Activated naive CD8-positive, alpha-beta T cell (primary cell): ENCODE measurements around the gene LDB3.

Experiments used
- H3K27ac Mint-ChIP-seq: one replicate; pipeline ENCODE4 v1.8.0; 2021; ENCODE audit warnings: mixed read lengths
- H3K27me3 Mint-ChIP-seq: one replicate; pipeline ENCODE4 v1.8.0; 2021; ENCODE audit warnings: mixed read lengths
- H3K36me3 Mint-ChIP-seq: one replicate; pipeline ENCODE4 v1.8.0; 2021; ENCODE audit warnings: mixed read lengths
- H3K4me1 Mint-ChIP-seq: one replicate; pipeline ENCODE4 v1.8.0; 2021; ENCODE audit warnings: low read depth, mixed read lengths
- H3K4me3 Mint-ChIP-seq: one replicate; pipeline ENCODE4 v1.8.0; 2021; ENCODE audit warnings: mild to moderate bottlenecking, mixed read lengths
- H3K9me3 Mint-ChIP-seq: one replicate; pipeline ENCODE4 v1.8.0; 2021; ENCODE audit warnings: low read depth, mixed read lengths

The LDB3 gene

DNA sequence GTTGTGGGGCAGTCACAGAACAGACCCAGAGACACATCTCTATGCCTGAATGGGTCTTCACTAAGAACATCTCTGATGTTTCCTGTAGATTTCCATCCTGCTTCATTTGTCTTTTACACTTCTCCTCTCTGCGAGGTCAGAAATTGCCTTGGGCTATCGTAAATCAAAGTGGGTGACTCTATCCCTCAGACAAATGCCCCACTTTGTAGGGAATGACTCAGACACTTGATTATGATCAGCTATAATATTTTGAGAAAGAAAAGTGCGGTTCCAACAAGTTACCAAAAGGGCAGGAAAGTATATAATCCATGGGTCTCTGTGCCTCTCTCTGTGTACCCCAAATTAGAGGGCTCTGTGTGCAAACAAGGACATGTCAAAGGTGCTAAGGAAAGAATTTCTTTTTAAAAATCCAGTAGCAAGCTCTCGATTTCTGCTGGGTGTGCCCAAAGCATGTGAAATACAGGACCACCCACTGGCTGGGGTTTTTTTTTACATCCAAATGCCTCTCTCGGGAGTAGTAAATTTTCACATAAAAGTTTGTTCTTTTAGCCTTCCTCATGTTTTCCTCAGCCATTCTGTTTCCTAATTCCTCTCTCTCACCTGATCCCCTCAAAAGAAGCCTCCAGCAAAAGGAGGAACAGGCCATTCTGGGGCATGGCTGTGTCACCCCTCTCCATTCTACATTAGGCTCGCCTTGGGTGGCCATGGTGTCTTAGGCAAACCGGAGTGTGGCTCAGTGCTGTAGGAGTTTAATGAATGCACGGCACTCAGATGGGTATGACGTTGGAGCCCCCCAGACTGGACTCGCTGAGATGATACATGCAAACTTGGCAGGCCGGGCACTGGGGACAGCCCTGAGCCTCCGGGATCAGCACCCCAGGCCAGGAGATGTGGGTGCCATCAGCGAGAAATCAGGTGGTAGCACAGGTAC lies 20.3 kb upstream of the LDB3 start:
- Mint-ChIP-seq H3K27me3 (no peaks in the 10 kb centered on the region), H3K27ac (no peak overlapping the region), H3K9me3 (no peaks in the 10 kb centered on the region), H3K4me3 (no peak overlapping the region), H3K4me1 (no peaks in the 10 kb centered on the region), H3K36me3 (no peaks in the 10 kb centered on the region)

DNA sequence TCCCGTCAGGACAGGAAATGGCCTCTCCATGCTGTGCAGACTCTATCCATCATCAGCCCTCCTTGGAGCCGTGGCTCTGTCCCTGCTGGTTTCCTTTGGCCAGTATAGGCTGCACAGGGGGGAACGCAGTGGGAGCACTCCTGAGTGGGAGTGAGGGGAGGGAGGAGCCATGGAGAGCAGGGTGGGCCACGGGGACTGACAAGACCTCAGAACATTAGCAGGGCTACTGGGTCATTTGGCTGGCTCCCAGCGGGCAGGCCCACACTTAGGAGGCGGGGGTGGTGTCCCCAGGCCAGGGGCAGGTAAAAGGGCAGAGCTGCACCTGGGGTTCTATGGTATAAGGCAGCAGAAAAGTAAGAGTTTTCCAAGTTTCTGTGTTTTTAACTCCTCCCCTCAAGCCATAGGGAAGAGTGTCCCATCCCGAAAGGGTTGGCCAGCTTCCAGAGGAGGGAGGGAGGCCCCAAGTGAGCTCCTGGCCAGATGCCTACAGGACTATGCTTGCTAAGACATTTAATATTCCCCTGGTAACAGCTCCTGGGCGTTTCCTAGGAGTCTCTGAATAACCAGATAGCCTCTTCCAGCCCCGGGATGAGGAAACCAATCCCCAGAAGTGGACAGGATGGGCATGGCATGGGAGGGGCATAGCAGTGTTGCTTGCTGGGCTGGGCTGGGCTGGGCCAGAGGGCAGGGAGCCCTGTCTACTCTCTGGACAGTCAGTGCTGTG lies 19.4 kb upstream of the LDB3 start:
- Mint-ChIP-seq H3K4me1 (no peaks in the 10 kb centered on the region), H3K4me3 (no peak overlapping the region), H3K9me3 (no peaks in the 10 kb centered on the region), H3K27ac (no peak overlapping the region), H3K27me3 (no peaks in the 10 kb centered on the region), H3K36me3 (no peaks in the 10 kb centered on the region)

DNA sequence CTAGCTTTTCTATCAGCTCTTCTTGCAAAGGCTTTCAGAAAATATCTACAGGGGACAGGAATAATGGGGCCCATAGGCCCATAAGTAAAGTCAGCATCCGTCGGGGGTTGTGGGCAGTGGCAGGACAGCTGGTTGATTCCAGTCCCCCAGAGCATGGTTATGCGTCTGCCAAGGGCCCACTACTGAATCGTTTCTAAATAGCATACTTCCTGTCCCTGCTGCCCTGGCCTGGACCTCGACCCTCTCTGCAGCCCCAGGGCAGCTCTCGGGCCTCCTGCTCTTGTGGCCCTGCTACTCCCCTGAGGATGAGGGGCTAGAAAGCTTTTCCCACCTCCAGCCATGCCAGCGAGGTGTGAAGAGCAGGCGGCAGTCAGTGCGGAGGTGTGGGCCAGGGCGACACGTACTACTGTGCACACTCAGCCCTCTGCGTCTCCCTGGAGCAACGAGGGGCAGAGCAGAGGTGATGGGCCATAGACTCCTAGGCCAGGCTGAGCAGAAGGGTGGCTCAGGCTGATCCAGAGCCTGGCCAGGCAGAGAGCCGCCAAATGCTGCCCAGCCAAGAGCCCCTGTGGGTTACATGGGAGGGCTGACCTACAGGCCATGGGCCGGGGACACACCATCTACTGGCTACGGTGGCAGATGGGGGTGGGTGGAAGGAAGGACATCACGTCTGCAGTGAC lies 18.7 kb upstream of the LDB3 start:
- Mint-ChIP-seq H3K36me3 (no peaks in the 10 kb centered on the region), H3K27me3 (no peaks in the 10 kb centered on the region), H3K9me3 (no peaks in the 10 kb centered on the region), H3K27ac (no peak overlapping the region), H3K4me1 (no peaks in the 10 kb centered on the region), H3K4me3 (no peak overlapping the region)

DNA sequence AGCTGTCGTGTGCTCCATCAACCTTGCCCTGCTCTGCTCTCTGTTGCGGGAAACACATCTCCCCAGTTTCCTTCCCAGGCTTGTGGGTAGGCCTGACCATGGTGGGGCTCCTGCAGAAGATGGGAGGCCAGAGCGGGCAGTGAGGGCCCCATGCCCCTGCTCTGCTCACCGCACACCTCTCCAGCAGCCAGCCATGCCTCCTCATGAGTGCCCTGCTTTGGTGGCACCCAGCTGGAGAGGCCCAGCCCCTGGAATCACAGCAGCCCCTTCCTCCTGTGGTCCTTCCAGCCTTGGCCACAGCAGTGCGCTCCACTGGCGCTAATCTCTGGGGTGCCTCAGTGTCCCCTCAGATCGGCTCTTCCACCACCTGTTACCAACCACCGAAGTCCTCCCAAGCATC lies 18.2 kb upstream of the LDB3 start:
- Mint-ChIP-seq H3K4me1 (no peaks in the 10 kb centered on the region), H3K27ac (no peak overlapping the region), H3K9me3 (no peaks in the 10 kb centered on the region), H3K4me3 (no peak overlapping the region), H3K27me3 (no peaks in the 10 kb centered on the region), H3K36me3 (no peaks in the 10 kb centered on the region)

DNA sequence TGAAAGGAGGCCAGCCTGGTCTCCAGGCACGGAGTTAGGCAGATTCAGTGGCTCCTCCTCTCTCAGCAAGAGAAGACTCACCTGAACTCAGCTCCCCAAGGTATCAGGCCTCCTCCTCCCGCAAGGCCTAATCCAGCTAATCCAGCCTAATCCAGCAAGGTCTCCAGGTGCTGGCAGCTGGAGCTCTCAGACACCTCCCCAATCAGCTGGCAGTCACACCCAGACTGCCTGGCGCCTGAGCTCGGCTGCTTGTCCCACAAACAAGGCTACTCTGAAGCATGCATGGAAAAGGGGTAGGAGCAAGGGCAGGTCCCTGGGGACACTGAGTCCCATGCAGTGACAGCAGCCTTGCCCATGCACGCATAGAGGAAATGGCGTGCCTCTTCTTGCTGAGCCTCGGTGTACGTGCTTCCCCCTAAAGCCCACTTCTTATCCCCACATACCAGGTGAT lies 17.3 kb upstream of the LDB3 start:
- H3K27me3 Mint-ChIP-seq: no peaks in the 10 kb centered on the region
- H3K9me3 Mint-ChIP-seq: no peaks in the 10 kb centered on the region
- H3K4me3 Mint-ChIP-seq: no peak overlapping the region
- no peaks in the 10 kb centered on the region for H3K36me3 Mint-ChIP-seq
- no peak overlapping the region for H3K27ac Mint-ChIP-seq
- H3K4me1 Mint-ChIP-seq: no peaks in the 10 kb centered on the region

DNA sequence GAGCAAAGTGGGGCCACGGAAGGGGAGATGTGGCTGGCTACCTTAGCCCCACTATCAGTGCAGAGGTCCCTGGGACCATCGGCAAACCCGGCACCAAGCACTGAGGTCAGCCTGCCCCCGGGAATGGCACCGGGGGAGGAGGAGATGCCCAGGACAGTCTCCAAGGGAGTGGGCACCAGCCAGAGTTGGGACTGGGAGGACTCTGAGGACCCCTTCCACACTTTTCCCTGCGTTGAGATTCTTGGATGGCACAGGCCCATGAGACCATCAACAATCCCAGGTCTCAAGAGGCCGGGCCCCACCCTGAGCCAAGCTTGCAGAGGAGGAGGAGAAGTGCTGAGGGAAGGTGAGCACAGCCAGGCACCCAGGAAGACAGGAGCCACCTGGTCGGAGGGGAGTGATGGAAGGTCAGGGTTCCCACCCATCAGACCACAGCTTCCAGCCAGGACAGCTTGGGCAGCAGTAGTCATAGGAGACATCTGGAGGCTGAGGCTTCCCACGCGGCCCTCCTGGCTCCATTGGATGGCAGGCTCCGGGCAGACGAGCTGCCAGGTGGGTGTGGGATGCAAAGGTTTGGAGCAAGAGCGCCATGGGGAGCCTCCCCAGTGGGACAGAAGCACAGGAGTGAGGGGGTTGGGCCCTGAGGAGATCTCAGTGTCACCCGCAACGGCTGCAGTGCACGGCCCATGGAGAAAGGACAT lies 16.5 kb upstream of the LDB3 start:
- Mint-ChIP-seq H3K4me1 (no peaks in the 10 kb centered on the region), H3K27me3 (no peaks in the 10 kb centered on the region), H3K4me3 (no peak overlapping the region), H3K36me3 (no peaks in the 10 kb centered on the region), H3K27ac (no peak overlapping the region), H3K9me3 (no peaks in the 10 kb centered on the region)

DNA sequence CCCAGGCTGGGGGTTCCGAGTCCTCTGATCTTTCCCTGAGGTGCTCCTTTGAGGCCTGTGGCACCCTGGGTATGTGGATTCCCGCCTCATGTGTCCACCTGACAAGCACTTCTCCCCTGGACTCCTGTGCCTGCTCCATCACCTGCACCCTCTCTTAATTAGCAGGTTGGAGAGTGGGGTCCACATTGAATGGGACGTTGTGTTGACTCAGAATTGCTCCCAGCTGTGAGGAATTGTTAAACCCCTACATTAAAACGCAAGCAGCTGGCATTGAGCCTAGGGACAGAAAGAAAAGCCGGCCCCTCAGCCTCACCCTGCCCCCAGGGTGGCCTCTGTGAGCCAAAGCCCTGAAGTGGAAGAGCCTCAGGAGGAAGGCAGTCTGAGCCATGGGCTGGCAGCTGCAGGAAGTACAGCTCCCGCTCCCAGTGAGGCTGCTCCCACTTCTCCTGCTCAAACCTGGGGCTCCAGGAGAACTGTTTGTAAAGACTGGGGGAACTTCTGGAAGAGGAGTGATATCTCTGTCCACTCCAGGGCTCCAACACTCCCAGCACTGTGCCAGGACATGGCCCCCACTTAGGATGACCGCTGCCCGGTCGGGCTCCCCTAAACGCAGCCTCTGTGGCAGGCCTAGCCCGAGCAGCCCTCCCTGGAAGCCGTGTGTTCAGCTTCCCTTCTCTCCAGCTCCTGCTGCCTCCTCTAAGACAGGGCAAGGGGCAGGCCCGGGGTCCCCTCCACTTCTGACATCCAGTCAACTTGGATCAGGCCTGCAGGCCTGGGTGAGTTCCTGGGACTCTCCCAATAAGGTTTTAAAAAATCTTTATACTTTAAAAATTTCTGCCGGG lies 15.7 kb upstream of the LDB3 start:
- Mint-ChIP-seq H3K27ac (no peak overlapping the region), H3K4me3 (no peak overlapping the region), H3K4me1 (no peaks in the 10 kb centered on the region), H3K9me3 (no peaks in the 10 kb centered on the region), H3K27me3 (no peaks in the 10 kb centered on the region), H3K36me3 (no peaks in the 10 kb centered on the region)

DNA sequence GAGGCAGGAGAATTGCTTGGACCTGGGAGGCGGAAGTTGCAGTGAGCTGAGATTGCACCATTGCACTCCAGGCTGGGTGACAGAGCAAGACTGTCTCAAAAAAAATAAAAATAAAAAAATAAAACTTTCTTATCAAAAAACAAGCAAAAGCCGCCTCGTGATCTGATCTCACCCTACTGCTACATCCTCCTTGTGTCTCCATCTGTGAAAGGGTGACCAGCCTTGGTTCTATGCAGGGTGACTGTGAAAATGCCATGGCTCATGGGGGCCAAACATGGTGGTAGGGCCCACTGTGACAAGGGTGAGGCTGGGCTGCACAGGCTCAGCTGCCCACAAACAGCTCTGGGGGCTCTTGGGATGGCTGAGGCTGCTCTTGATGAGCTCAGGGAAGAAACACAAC lies 14.9 kb upstream of the LDB3 start:
- Mint-ChIP-seq H3K27me3 (no peaks in the 10 kb centered on the region), H3K4me1 (no peaks in the 10 kb centered on the region), H3K27ac (no peak overlapping the region), H3K36me3 (no peaks in the 10 kb centered on the region), H3K4me3 (no peak overlapping the region), H3K9me3 (no peaks in the 10 kb centered on the region)

DNA sequence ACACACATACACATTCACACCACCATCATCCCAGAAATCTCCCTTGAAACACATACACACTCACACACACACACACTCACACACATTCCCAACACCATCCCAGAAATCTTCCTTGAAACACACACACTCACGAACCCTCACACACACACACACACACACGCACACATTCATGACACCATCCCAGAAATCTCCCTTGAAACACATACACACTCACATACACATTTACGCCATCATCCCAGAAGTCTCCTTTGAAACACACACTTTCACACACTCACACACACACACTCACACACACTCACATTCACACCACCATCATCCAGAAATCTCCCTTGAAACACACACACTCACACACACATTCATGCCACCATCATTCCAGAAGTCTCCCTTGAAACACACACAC lies 14.3 kb upstream of the LDB3 start:
- Mint-ChIP-seq H3K4me3 (no peak overlapping the region), H3K4me1 (no peaks in the 10 kb centered on the region), H3K27ac (no peak overlapping the region), H3K36me3 (no peaks in the 10 kb centered on the region), H3K9me3 (no peaks in the 10 kb centered on the region), H3K27me3 (no peaks in the 10 kb centered on the region)

DNA sequence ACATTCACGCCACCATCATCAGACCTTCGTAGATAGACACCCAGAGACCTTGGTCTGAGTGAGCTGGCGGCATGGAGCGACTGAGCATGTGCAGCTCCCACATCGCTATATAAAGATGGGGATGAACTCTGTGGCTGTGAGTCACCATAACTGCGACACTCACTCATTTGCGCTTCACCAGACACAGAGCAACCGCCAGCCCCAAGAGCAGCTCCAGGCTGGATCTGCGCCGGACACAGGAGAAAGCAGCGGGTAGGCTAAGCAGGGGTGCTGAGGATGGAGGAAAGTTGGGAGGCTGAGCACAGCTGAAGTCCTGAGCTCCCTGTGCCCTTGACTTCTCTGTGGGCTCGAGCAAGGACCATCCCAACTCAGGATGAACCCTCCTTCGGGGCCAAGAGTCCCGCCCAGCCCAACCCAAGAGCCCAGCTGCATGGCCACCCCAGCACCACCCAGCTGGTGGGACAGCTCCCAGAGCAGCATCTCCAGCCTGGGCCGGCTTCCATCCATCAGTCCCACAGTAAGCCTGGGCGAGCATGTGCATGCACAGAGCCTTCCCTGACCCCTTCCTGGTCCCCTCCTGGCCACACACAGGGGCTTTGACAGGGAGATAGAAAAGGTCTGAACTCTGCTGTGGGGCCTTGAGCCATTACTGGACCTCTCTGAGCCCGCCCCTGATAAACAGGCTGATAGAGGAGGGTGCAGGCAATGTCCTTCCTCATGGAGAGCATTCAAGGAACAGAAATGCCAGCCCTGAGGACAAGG lies 13.7 kb upstream of the LDB3 start, which contains the start of gene OPN4:
Gene OPN4 (plus strand): TSS at position 137 of the 762 bp plus-strand sequence. CDS start 237 bp downstream, at position 374.
- no peaks in the 10 kb centered on the region for H3K27me3 Mint-ChIP-seq
- no peaks in the 10 kb centered on the region for H3K9me3 Mint-ChIP-seq

DNA sequence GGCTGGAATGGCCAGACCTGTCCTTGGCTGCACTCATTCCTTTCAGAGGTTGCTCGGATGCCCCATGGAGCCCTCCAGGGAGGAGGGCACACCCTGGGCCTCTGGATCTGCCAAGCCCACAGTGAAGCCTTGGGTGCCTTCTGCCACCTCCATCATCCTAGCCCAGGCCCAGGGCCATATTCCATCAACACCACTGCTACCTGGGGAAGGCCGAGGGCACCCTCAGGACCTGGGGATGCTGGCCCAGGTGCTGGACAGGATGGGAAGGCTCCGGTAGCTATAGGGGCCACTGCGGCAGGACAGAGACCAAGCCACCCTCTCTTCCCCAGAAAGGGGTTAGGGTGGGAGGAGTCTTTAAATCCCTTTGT lies 13.2 kb upstream of the LDB3 start:
- H3K27ac Mint-ChIP-seq: no peak overlapping the region
- H3K27me3 Mint-ChIP-seq: no peaks in the 10 kb centered on the region
- H3K4me1 Mint-ChIP-seq: no peaks in the 10 kb centered on the region
- H3K4me3 Mint-ChIP-seq: no peak overlapping the region
- H3K9me3 Mint-ChIP-seq: no peaks in the 10 kb centered on the region
- H3K36me3 Mint-ChIP-seq: no peaks in the 10 kb centered on the region

More for the DNA sequence above, 13.7 kb upstream of the LDB3 start, which contains the start of gene OPN4:
- Mint-ChIP-seq H3K4me3 (no peak within 1 kb of the TSS), H3K4me1 (no peaks in the 10 kb centered on the region), H3K36me3 (no peaks in the 10 kb centered on the region), H3K27ac (no peak within 1 kb of the TSS)

DNA sequence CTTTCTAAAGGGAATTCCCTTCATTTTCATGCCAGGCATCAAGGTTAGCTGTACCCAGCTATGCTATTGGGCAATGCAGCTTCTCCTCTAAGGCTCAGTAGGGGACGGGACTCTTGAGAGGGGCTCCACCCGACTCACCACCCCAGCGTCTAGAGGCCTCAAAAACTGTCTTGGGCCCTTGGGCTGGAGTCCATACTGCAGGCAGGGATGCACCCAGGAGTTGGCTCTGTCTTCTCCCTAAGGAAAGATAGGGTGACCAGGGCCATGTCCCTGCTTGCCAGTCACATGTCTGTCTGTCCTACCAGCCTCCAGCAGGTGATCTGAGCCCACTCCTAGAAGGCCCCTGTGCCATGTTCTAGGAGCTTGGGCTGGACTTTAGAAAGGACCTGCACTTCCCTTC lies 12.7 kb upstream of the LDB3 start:
- Mint-ChIP-seq H3K27ac (no peak overlapping the region), H3K4me3 (no peak overlapping the region), H3K4me1 (no peaks in the 10 kb centered on the region), H3K36me3 (no peaks in the 10 kb centered on the region), H3K9me3 (no peaks in the 10 kb centered on the region), H3K27me3 (no peaks in the 10 kb centered on the region)

DNA sequence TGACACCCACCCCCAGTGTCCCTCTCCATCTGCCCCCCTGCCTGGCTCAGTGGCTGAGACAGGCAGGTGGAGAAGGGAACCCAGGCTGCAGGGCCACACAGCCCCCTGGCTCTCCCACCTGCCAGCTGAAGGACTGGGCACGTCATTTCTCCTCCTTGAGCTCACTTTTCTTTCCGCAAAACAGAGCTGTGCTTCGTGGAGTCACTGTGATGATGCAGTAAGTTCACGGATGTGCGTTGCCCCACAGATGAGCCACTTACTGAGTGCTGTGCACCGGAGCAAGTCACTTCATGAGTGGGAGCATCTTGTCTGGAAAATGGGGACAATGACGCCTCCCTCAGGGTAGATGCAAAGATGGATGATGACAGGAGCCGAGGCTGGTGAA lies 11.3 kb upstream of the LDB3 start:
- Mint-ChIP-seq H3K9me3 (no peaks in the 10 kb centered on the region), H3K27me3 (no peaks in the 10 kb centered on the region), H3K4me3 (no peak overlapping the region), H3K27ac (no peak overlapping the region), H3K4me1 (no peaks in the 10 kb centered on the region), H3K36me3 (no peaks in the 10 kb centered on the region)
